HG02981 (cell line): Measurements from ENCODE around the gene RCOR3.
"Not testable (repeated sequence)": the region's sequence is repeated elsewhere in the genome, so short reads cannot be mapped to it uniquely, and the experiment has no call there.

Experiments used
- ATAC-seq: cut with Tn5 transposase; IDR thresholded peaks from one replicate; pipeline ENCODE4 v1.9.1; 2021; ENCODE audit warnings: mild to moderate bottlenecking, moderate library complexity; ENCODE audit not compliant: unreplicated experiment

The RCOR3 gene

DNA sequence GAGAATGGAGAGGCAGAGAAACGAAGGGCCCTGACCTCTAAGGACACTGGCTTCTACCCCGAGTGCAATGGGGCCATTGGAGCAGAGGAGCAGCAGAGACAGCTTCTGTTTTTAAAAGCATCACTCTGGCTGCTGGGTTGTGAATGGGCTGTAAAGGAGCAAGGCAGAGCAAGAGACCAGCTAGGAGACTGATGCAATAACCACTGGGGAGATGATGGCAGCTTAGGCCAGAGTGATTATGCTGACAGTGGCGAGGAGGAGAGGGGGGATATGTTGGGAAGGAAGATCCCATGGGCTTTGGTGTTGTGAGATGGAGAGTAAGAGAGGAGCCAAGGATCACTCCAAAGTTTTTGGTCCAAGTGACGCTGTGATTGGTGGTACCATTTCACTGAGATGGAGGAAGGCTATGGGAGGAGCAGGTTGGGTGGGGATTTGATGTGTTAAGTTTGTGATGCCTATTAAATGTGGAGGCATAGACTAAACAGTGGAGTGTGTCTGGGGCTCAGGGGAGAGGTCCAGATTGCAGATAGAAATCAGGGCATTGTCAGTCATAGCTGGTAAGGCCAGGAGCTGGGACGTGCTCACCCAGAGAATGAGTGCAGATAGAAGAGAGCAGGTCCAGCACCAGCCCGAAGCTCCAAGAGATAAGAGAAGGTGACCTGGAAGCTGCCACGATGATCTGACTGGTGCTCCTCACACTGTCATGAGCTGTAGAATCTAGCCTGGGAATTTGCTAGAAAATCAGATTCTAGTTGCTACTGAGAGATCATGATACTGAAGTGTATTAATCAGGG, 78.5 kb downstream of the RCOR3 start:
- ATAC-seq: no peak

DNA sequence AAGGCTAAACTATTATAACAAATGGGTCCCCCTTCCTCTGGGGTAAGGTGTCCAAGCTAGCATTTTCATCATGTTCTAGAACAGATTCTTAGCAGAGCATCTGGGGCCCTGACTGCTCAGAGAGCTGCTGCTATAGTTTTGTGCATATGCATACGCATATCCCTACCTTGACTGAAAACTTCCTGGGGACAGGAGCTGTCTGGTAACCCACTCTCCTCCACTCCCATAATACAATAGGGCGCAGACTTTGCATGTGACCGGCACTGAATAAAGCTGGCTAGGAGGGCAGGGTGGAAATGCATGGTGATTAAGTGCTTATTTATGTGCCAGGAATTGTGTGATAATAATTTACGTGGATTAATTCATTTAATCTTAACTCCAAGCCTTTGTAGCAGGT, 79.1 kb downstream of the RCOR3 start:
- no peak for ATAC-seq

DNA sequence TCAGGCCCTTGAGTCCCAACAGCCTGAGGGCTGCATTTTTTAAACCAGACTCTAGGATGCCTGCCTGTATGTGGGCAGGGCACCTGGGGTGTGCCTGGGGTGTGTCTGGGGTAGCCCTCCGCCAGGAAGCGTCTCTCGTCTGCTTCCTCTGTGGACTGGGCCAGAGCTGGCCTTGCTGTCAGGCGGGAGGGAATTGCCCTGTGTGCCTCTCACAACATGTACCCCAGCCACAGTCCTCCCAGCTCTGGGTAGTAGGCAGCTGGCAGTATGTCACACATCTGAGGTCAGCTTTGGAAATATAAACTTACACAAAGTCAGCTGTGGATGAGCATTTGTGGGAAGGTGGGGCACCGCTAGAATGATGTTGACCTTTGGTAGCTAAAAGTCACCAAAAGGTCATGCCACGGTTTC, 80.5 kb downstream of the RCOR3 start:
- no peak for ATAC-seq

DNA sequence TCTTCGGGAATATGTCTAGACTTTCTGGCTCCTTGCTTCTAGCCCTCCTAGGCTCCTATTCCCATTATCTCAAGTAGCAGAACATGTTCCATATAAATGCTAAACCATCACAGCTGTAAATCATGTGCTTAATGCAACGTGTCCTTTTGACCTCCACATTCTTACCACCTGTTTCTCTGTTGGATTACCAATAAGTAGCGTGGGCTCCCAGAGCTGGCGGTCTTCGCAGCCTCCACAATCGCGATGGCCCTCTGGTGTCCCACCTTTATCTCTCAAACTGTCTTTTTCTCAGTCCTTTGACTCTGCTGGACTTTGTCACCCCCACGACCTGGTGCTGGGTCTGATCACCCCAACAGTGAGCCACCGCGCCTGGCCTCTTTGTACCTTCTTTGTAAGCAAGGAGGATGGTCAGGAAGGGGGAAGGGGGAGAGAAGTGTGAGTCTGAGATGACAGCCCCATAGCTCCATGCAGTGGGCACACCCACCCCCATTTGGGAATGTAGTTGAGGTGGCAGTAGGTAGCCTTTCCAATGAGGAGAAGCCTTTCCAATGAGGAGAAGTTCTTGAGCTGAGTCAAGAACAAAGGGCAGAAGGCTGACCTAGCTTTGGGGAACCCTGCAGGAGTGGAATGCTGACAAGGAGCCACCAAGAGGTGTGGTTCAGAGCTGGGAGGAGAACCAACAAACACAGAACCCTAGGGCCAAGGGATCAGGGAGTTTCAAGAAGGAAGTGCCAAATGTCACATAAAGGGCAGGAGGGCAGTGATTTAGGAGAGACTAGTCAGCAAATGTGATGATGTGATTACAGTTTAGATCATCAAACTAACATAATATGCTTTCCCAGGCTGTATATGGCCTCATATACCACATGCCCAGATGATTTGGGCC, 81.7 kb downstream of the RCOR3 start:
- no peak for ATAC-seq

DNA sequence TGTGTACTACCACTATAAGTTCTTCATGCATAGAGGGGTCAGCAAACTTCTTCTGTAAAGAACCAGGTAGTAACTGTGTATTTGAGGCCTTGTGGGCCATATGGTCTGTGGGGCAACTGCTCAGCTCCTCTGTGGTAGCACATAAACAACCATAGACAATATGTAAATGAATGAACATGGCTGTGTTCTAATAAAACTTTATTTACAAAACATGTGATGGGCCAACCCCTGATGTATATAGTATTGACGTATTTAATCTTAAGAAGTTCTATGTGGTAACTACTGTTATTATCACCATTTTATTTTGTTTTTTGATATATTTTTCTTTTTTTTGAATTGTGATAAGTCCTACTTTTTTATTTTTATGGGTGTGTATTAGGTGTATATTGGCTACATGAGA, 82.8 kb downstream of the RCOR3 start:
- ATAC-seq: no peak

DNA sequence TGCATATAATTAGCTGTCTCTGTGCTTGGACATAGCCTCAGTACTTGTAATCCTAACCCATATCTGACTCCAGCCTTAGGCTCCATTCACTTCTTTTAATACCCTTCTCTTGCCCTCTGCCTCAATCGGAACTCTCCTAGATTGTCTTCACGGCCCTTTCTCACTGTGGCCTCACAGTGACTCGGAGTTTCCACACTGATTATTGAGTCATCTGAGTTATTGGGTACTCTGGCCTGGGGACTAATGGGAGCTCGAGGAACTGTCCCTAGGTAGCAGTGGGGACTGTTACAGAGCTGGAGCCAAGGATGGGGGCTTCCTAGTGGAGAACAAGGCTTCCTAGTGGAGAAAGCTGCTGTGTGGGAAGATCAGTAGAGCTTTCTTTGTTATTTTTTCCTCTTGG, 84.4 kb downstream of the RCOR3 start:
- ATAC-seq: no peak

DNA sequence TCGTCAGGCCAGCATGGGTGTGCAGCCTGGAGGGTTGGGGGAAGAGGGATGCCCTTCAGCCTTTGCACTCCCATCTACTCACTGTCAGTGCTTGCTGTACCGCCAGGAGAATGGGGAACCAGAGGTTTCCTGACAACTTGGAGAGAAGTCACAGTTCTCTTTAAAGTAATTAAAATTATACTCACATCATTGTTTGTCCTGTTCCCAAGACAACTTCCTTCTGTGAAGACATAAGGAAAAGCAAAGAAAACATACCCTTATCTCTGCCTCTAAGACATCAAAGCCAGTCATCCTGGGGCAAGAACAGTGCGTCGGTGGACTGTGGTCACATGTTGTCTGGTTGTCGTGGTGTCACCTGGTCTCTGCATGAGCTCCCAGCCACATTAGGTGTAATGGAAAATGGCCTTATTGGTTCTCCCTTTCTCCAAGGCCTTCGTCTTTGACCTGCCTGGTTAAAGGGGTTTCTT, 85.0 kb downstream of the RCOR3 start:
- no peak for ATAC-seq

DNA sequence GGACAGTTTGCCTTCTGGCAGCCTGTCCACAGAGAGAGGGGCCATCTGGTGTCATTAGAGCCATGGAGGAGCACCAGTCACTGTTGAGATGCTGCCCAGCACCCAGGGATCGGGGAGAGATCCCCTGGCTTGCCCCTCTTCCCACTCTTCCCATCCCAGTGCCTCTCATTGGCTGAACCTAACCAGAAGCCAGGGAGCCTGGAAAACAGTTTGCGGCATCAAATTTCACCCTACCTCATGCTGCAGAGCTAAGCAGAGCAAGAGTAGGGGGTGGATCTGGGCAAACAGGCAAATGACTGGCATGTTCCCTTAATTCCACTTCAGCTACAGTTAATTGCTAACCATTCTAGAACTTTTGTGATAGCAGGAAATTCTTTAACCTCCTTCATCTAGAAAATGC, 86.6 kb downstream of the RCOR3 start:
- ATAC-seq: no peak

DNA sequence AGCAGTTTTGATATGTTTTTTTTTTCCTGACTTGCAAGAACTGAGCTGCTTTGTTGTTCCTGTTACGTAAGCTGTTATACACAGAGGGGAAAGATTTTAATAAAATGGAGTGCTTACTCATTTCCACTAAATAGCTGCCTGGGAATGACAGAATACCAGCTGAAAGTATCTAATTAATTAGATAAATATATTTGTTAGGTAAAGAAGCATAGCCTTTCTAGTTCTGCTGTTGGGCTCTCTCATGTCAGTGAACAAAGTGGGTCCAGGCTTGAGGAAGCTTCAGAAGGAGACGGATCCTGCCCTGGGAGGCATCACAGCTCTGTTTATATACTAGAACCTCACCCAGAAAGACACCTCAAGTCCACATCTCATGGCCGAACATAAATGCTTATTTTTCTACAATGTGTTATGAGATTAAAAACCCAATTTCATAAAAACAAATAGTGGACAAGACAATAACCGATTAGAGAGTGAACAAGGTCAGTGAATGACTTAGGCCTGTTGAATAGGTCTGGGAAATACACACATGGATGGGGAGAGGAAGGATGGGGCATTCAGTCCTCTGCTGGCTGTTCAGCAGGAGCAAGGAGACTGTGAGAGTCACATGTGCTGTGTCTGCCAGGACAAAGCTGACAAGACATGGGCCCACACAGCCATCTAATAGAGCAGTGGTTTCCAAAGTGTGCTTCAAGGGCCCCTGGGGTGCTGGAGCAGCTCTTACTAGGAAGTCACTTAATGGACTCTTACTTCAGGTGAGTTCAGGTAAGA, 88.1 kb downstream of the RCOR3 start:
- no peak for ATAC-seq

DNA sequence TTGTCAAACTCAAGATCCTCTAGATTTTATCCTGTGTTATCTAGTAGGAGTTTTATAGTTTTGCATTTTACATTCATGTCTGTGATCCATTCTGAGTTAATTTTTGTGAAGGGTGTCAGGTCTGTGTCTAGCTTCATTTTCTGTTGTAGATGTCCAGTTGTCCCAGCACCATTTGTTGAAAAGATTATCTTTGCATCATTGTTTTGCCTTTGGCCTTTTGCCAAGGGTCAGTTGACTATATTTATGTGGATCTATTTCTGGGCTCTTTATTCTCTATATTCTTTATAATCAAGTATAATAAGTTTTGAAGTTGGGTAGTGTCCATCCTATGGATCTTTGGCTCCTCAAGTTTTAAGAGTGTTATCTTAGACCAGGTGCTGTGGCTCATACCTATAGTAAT, 89.4 kb downstream of the RCOR3 start:
- ATAC-seq: no peak

DNA sequence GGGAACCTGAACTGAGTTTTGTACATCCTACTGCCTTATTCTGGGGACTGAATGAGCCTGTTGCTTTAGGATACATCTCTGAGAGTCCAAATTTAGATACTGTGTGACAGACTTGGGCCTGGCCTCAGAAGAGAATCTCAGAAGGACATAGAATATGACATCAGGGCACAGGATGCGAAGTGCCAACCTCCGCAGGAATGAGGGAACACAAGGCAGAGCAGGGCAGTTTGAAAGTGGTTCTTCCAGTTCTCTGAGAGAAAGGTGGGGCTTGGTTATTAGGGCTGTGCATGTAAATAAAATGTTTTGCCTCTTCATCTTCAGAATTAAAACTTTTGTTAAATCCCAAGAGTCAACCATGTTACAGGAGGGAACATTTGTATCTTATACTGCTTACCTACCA, 90.6 kb downstream of the RCOR3 start:
- ATAC-seq: no peak

DNA sequence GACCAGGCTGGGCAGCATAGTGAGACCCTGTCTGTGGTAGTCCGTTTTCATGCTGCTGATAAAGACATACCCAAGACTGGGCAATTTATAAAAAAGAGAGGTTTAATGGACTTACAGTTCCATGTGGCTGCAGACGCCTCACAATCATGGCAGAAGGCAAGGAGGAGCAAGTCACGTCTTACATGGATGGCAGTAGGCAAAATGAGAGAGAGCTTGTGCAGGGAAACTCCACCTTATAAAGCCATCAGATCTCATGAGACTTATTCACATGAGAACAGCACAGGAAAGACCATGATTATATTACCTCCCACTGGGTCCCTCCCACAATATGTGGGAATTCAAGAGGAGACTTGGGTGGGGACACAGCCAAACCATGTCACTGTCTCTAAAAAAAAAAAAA, 92.9 kb downstream of the RCOR3 start:
- ATAC-seq: not testable (repeated sequence)

DNA sequence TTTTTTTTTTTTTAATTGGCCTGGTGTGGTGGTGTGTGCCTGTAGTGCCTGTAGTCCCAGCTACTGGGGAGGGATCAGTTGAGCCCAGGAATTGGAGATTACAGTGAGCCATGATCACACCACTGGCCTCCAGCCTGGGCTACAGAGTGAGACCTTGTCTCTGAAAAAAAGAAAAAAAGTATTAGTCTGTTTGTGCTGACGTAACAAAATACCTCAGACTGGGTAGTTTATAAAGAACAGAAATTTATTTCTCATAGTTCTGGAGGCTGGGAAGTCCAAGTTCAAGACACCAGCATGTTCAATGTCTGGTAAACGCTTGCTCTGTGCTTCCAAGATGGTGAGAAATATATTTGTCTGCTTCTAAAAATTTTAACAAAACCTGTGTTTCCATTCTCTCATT, 93.3 kb downstream of the RCOR3 start:
- no peak for ATAC-seq

DNA sequence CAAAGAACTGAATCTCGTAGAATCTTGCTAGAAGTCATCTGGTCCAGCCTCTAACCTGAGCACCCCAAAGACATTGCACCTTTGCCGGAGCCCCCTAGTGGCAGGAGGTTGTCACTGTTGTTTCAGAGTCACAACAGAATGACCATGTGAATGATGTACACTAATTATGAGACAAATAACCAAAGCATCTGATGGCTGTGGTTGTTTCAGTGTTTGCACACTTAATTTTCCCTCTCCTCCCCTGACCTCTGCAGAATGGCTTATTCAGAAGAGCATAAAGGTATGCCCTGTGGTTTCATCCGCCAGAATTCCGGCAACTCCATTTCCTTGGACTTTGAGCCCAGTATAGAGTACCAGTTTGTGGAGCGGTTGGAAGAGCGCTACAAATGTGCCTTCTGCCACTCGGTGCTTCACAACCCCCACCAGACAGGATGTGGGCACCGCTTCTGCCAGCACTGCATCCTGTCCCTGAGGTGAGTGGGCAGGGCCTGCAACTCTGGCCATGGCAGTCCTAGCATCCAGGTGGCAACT, 93.9 kb downstream of the RCOR3 start:
- ATAC-seq: peak; percentile 87

DNA sequence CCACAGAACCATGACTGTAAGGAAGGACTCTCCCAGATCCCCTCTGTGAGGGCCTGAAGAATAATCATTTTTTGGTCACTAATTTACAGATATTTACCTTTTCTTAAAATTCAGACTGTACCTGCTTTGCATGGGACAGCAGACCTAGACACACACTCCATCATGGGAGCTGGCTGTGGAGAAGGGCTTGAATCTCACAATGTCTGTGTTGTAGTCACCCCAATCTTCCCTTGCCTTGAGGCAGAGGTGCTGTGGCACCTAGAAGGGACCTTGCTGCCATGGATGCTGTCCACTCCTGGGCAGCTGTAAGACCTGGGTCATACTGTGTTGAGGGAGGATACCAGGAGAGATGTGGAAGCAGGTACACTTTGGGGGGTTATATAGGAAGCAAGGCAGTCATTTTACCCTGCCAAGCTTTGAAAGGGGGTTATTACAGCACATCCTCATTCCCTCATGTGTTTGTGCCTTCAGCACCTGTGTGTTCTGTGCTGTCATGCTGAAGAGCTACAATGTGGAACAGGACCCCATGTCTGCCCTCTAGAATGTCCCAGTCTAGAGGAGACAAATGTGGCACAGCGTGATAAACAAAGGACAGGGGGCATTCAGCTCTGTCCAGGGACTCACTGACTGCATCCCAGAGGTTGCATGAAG, 94.5 kb downstream of the RCOR3 start:
- ATAC-seq: no peak

DNA sequence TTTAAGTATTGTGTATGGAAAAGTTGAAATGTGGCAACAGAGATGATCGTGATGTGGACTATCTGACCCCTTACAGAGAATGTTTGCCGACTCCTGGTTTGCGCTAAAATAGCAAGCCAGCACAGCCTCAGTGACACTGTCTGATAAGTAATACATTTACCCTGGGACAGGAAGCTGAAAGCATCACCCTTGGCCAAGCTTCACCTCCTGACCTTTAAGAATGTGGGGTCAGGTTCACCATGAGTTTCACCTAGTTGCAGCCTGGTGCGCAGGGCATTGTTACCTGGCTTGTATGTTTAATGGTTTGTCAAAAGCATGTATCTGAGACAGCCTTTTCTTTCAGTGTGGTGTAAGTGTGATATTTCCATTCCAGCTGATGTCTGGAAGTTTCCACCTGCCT, 96.7 kb downstream of the RCOR3 start:
- no peak for ATAC-seq

DNA sequence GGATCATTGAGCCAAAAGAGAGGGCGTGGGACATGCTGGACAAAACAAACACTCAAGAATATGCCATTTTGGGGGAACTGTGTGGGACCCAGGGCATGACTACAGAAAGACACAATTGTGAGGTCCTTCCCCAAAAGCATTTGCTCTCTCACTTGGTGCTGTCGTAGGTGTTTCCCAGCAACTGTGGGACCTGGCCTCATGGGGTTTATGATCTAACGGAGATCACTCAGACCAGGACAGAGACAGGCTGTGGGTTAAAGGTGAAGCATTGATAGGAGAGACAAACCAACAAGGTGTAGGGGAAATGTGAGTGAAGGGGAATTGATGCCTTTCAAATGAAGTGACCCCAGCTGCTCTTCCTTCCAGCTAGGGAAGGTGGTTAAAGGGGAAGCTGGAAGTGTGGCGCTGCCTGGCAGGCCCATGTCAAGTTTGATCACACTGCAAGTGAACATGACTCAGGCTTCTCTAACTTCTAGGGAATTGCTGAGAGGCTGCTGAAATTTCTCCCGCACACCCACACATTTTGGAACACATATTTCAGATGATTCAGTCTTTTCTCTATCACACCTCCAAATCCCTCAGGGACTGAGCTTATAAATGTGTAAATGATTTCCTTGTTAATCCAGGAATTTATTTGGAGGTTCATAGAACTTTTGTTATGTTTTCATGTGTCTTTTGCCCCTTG, 97.7 kb downstream of the RCOR3 start:
- no peak for ATAC-seq

DNA sequence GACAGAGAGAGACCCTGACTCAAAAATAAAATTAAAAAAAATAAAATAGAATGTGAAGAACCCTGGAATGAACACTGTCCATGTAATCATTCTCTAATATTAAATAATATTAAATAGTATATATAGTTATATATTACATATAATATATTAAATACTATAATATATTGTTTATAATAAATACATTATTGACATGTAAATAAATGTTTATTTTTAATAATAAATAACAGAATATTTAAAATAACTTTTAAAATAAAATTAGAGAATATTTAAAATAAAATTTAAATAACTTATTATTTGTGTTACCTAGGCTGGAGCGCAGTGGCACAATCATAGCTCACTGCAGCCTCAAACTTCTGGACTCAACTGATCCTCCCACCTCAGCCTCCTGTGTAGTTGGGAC, 99.5 kb downstream of the RCOR3 start:
- no peak for ATAC-seq

DNA sequence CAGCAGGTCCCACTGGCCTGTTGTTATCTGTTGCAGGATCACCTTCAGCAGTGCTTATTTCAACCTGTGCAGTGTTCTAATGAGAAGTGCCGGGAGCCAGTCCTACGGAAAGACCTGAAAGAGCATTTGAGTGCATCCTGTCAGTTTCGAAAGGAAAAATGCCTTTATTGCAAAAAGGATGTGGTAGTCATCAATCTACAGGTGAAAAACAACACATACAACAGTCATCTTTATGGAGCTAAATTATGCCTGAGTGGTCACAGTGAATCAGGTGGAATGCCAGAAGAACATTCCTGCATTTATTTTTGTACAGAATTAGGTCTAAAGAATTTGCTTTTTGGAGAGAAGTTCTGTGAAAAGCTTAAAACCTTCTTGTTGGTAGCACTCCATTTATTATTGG, 100.7 kb downstream of the RCOR3 start:
- no peak for ATAC-seq

DNA sequence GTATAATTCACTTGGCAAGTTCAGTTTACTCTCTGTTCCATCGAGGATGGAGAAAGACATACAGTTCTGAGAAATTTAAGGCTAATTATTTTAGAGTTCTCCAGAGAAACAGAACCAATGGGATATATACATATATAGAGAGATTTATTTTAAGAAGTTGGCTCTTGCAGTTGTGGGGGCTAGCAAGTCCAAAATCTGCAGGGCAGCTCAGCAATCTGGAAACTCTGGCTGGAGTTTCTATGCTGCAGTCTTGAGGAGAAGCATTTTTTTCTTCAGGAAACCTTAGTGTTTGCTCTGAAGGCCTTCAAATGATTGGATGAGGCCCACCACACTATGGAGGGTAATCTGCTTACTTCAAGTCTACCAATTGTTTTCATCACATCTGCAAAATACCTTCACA, 102.0 kb downstream of the RCOR3 start:
- no peak for ATAC-seq
